C4-2B (cell line): Measurements from ENCODE around the gene RIMBP2.

Experiments
- ZFX ChIP-seq: fragments of 450-650 bp; IDR thresholded peaks from 2 replicates; pipeline ENCODE4 v1.6.1; 2017
- TF ChIP-seq, protein P1 (sequence below): fragments of 450-650 bp; conservative IDR thresholded peaks from 2 replicates; pipeline ENCODE4 v1.5.1; 2017; ENCODE audit warnings: mild to moderate bottlenecking

DNA sequence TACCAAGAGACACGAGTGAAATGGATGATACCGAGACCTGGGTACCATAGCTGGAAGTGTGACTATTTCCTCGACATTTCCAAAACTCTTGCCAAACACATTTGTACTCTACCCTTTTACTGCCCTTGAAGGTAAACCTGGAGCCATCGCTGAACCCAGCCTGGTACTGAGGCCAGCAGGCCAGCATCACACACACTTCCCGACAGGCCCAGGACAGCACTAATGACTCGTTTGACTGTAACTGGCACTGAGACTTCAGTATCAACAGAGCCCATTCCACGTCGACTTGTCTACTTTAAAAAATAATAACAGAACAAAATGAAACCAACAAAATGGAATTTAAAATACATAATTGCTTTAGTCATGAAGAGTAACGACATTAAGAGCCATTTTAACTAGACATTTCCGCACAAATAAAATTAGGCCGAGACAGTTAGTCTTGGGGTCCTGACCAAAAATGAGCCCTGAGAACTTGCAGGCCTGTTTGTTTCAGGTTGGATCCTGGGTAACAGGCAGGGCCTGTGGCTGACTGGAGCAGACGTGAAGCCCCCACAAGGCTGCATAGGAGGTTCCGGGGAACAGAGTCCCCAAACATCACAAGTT is 94.3 kb downstream of the RIMBP2 start:
- TF ChIP-seq, protein P1, sequence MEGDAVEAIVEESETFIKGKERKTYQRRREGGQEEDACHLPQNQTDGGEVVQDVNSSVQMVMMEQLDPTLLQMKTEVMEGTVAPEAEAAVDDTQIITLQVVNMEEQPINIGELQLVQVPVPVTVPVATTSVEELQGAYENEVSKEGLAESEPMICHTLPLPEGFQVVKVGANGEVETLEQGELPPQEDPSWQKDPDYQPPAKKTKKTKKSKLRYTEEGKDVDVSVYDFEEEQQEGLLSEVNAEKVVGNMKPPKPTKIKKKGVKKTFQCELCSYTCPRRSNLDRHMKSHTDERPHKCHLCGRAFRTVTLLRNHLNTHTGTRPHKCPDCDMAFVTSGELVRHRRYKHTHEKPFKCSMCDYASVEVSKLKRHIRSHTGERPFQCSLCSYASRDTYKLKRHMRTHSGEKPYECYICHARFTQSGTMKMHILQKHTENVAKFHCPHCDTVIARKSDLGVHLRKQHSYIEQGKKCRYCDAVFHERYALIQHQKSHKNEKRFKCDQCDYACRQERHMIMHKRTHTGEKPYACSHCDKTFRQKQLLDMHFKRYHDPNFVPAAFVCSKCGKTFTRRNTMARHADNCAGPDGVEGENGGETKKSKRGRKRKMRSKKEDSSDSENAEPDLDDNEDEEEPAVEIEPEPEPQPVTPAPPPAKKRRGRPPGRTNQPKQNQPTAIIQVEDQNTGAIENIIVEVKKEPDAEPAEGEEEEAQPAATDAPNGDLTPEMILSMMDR = no peak
- TF ChIP-seq ZFX = no peak
